H1 (cell line): ENCODE results near the gene STK32C. TPM values are rescaled to one million over a fixed set of nuclear protein-coding genes. Genes with fewer than 3 reads are reported as not detected.

ENCODE experiments used
- CTCF ChIA-PET: fragments of 300-600 bp; sonication (Branson Sonifier 250); formaldehyde crosslinking; loops from one replicate; lab custom pipeline; 2021; ENCODE audit not compliant: partially characterized antibody; lab: Charles Lee
- POLR2A ChIA-PET: fragments of 300-600 bp; sonication (Branson Sonifier 250); formaldehyde crosslinking; loops from one replicate; lab custom pipeline; 2021; ENCODE audit warnings: inconsistent platforms; ENCODE audit not compliant: partially characterized antibody; lab: Charles Lee
- DNase-seq, 2 experiments: peaks; one replicate each; pipeline versions ENCODE4 v3.0.0 to v3.0.0-alpha.2; 2010 to 2022; ENCODE audit warnings: low spot score in 2 of 2, low read depth in 1 of 2, mixed read lengths in 1 of 2
- FAIRE-seq: peaks from 2 replicates; lab custom pipeline; 2011; peaks lifted over from hg19 to GRCh38; lab: Jason Lieb, UNC
- H2AFZ ChIP-seq: 2 replicates; pipeline ENCODE4 v1.8.1; 2012; ENCODE audit warnings: low read length, inconsistent platforms
- H2AK5ac ChIP-seq: 2 replicates; pipeline ENCODE4 v1.6.1; 2013; ENCODE audit warnings: low read depth, low read length
- H2BK120ac ChIP-seq: replicated peaks from 2 replicates; pipeline ENCODE3; 2013; ENCODE audit warnings: low read depth, low read length, inconsistent platforms
- H2BK12ac ChIP-seq: 2 replicates; pipeline ENCODE4 v1.6.1; 2013; ENCODE audit warnings: low read depth, low read length
- H2BK15ac ChIP-seq: 2 replicates; pipeline ENCODE4 v1.6.1; 2013; ENCODE audit warnings: low read length
- H2BK20ac ChIP-seq: 2 replicates; pipeline ENCODE4 v1.6.1; 2013; ENCODE audit warnings: low read length
- H2BK5ac ChIP-seq: 2 replicates; pipeline ENCODE4 v1.6.1; 2013; ENCODE audit warnings: low read depth, low read length
- H3K14ac ChIP-seq: 2 replicates; pipeline ENCODE4 v1.6.1; 2013; ENCODE audit warnings: inconsistent platforms; ENCODE audit not compliant: insufficient read length
- H3K18ac ChIP-seq: 2 replicates; pipeline ENCODE4 v1.6.1; 2013; ENCODE audit warnings: low read length; ENCODE audit errors: extremely low read depth
- H3K23ac ChIP-seq: 2 replicates; pipeline ENCODE4 v1.6.1; 2013; ENCODE audit warnings: inconsistent platforms; ENCODE audit not compliant: insufficient read length
- H3K23me2 ChIP-seq: 2 replicates; pipeline ENCODE4 v1.6.1; 2013; ENCODE audit warnings: low read depth, low read length
- H3K27ac ChIP-seq: 2 replicates; pipeline ENCODE4 v1.6.1; 2011; ENCODE audit warnings: low read depth, low read length, inconsistent platforms
- H3K27me3 ChIP-seq, 4 experiments: replicated peaks in 1 of 4; 1 replicate in 1 of 4; 2 replicates in 3 of 4; pipeline versions ENCODE4 v1.6.1 to v1.8.1; 2011 to 2013; ENCODE audit warnings: low read length in 3 of 4, mild to moderate bottlenecking in 3 of 4, inconsistent platforms in 2 of 4, mixed read lengths in 2 of 4, moderate library complexity in 1 of 4; ENCODE audit not compliant: control insufficient read depth in 3 of 4, insufficient read depth in 3 of 4; ENCODE audit errors: extremely low read depth in 1 of 4
- H3K36me3 ChIP-seq, 4 experiments: 2 replicates each; pipeline versions ENCODE4 v1.6.1 to v1.8.1; 2011 to 2013; ENCODE audit warnings: mild to moderate bottlenecking in 4 of 4, low read length in 3 of 4, moderate library complexity in 2 of 4, control low read depth in 1 of 4, inconsistent platforms in 1 of 4; ENCODE audit not compliant: insufficient read depth in 4 of 4, control insufficient read depth in 2 of 4
- H3K4ac ChIP-seq: replicated peaks from 2 replicates; pipeline ENCODE3; 2013; ENCODE audit warnings: low read length, low read depth, mixed read lengths, inconsistent platforms; ENCODE audit not compliant: insufficient read length
- H3K4me1 ChIP-seq, 4 experiments: replicated peaks in 1 of 4; 1 replicate in 1 of 4; 2 replicates in 3 of 4; pipeline versions ENCODE4 v1.6.1 to v1.8.1; 2011 to 2013; ENCODE audit warnings: low read length in 3 of 4, inconsistent platforms in 2 of 4, mixed read lengths in 1 of 4; ENCODE audit not compliant: insufficient read depth in 4 of 4, control insufficient read depth in 3 of 4
- H3K4me2 ChIP-seq, 2 experiments: 2 replicates each; pipeline versions ENCODE4 v1.6.1 to v1.8.1; 2011 to 2013; ENCODE audit warnings: low read depth in 2 of 2, low read length in 2 of 2, control low read depth in 1 of 2, inconsistent platforms in 1 of 2, mild to moderate bottlenecking in 1 of 2; ENCODE audit not compliant: insufficient read depth in 1 of 2
- H3K4me3 ChIP-seq, 4 experiments: fragments of 200-600, 300-600 bp in 1 of 4; sonication (generic), shearing (Covaris generic), sonication (Bioruptor Twin) in 1 of 4; 2 replicates each; pipeline versions ENCODE4 v1.5.1 to v1.8.1; 2011 to 2016; ENCODE audit warnings: low read length in 4 of 4, low read depth in 3 of 4, control low read depth in 2 of 4, inconsistent platforms in 2 of 4, mild to moderate bottlenecking in 2 of 4, mixed read lengths in 1 of 4, moderate library complexity in 1 of 4; ENCODE audit not compliant: insufficient read depth in 2 of 4; ENCODE audit errors: extremely low read depth in 1 of 4
- H3K56ac ChIP-seq: replicated peaks from 2 replicates; pipeline ENCODE3; 2013; ENCODE audit warnings: low read depth, mild to moderate bottlenecking, mixed read lengths, low read length, inconsistent platforms; ENCODE audit not compliant: insufficient read length
- H3K79me1 ChIP-seq: 2 replicates; pipeline ENCODE4 v1.6.1; 2013; ENCODE audit warnings: low read depth, low read length, control low read depth
- H3K79me2 ChIP-seq, 2 experiments: 2 replicates each; pipeline versions ENCODE4 v1.6.1 to v1.8.1; 2012 to 2013; ENCODE audit warnings: low read length in 2 of 2, mild to moderate bottlenecking in 2 of 2, inconsistent platforms in 1 of 2; ENCODE audit not compliant: insufficient read depth in 2 of 2, control insufficient read depth in 1 of 2
- H3K9ac ChIP-seq, 4 experiments: replicated peaks in 1 of 4; 1 replicate in 1 of 4; 2 replicates in 3 of 4; pipeline versions ENCODE4 v1.6.1 to v1.8.1; 2011 to 2013; ENCODE audit warnings: low read depth in 3 of 4, low read length in 3 of 4, control low read depth in 2 of 4, mild to moderate bottlenecking in 2 of 4, moderate library complexity in 2 of 4, inconsistent platforms in 1 of 4; ENCODE audit errors: extremely low read depth in 1 of 4
- H3K9me3 ChIP-seq, 2 experiments: 2 replicates each; pipeline versions ENCODE4 v1.6.1 to v1.8.1; 2012 to 2013; ENCODE audit warnings: mild to moderate bottlenecking in 2 of 2, moderate library complexity in 2 of 2, control low read depth in 1 of 2, inconsistent platforms in 1 of 2, low read depth in 1 of 2, low read length in 1 of 2, mixed read lengths in 1 of 2; ENCODE audit not compliant: insufficient read depth in 2 of 2
- H4K20me1 ChIP-seq, 2 experiments: replicated peaks in 1 of 2; 2 replicates each; pipeline versions ENCODE3 to v1.8.1; 2011 to 2013; ENCODE audit warnings: inconsistent platforms in 2 of 2, low read length in 2 of 2, mild to moderate bottlenecking in 1 of 2; ENCODE audit not compliant: insufficient read depth in 2 of 2, control insufficient read depth in 1 of 2
- H4K5ac ChIP-seq: 2 replicates; pipeline ENCODE4 v1.6.1; 2013; ENCODE audit warnings: low read length, low read depth, mixed read lengths, inconsistent platforms; ENCODE audit not compliant: insufficient read length
- H4K8ac ChIP-seq: 2 replicates; pipeline ENCODE4 v1.8.0; 2013; ENCODE audit warnings: mild to moderate bottlenecking, moderate library complexity, low read length, inconsistent platforms; ENCODE audit not compliant: insufficient read depth; ENCODE audit errors: extremely low read depth
- H4K91ac ChIP-seq: replicated peaks from 2 replicates; pipeline ENCODE3; 2013; ENCODE audit warnings: low read length, mixed read lengths, inconsistent platforms; ENCODE audit not compliant: insufficient read length
- CBX5 ChIP-seq: fragments of 300-800, 300-1000 bp; sonication (generic); IDR thresholded peaks from 2 replicates; pipeline ENCODE4 v1.7.1; 2016; ENCODE audit warnings: antibody characterized with exemption, low read length, low read depth
- CEBPB ChIP-seq: IDR thresholded peaks from 2 replicates; pipeline ENCODE4 v1.6.1; 2012; ENCODE audit warnings: low read depth, low read length
- EP300 ChIP-seq, 2 experiments: IDR thresholded peaks; 1 replicate in 1 of 2; 2 replicates in 1 of 2; pipeline ENCODE4 v1.6.1; 2011 to 2012; ENCODE audit warnings: low read depth in 2 of 2, low read length in 2 of 2, mild to moderate bottlenecking in 2 of 2, borderline replicate concordance in 1 of 2, inconsistent platforms in 1 of 2, moderate library complexity in 1 of 2
- GTF2F1 ChIP-seq: IDR thresholded peaks from 2 replicates; pipeline ENCODE4 v1.6.1; 2012; ENCODE audit warnings: low read depth, low read length, improper control_type of control experiment, borderline replicate concordance
- HDAC2 ChIP-seq, 2 experiments: fragments of 300-600 bp in 1 of 2; sonication (generic) in 1 of 2; IDR thresholded peaks; 2 replicates each; pipeline ENCODE4 v1.6.1; 2011 to 2012; ENCODE audit warnings: low read depth in 2 of 2, low read length in 2 of 2, mild to moderate bottlenecking in 2 of 2, moderate library complexity in 2 of 2, borderline replicate concordance in 1 of 2, inconsistent platforms in 1 of 2
- POLR2A ChIP-seq, 2 experiments: IDR thresholded peaks; 1 replicate in 1 of 2; 2 replicates in 1 of 2; pipeline ENCODE4 v1.6.1; 2011; ENCODE audit warnings: low read depth in 2 of 2, low read length in 2 of 2, mild to moderate bottlenecking in 2 of 2; ENCODE audit errors: control extremely low read depth in 1 of 2
- POU5F1 ChIP-seq: IDR thresholded peaks from 2 replicates; pipeline ENCODE4 v1.6.1; 2011; ENCODE audit warnings: low read depth, mild to moderate bottlenecking, low read length, moderate library complexity
- RXRA ChIP-seq: IDR thresholded peaks from 2 replicates; pipeline ENCODE4 v1.6.1; 2011; ENCODE audit warnings: low read depth, mild to moderate bottlenecking, low read length, moderate library complexity; ENCODE audit not compliant: insufficient read depth
- SIN3A ChIP-seq, 2 experiments: IDR thresholded peaks in 1 of 2; conservative IDR thresholded peaks in 1 of 2; 2 replicates each; pipeline ENCODE4 v1.6.1; 2011 to 2012; ENCODE audit warnings: low read length in 2 of 2, improper control_type of control experiment in 1 of 2, low read depth in 1 of 2, mild to moderate bottlenecking in 1 of 2
- WGBS, 2 experiments: shearing (Covaris generic) in 1 of 2; methylation state at CpG; one replicate each; pipeline versions ENCODE4 v1.1.6 to v1.1.7; 2013 to 2015; ENCODE audit warnings: low lambda C conversion rate in 2 of 2, mixed read lengths in 2 of 2, inconsistent platforms in 1 of 2, low coverage in 1 of 2, missing lambda C conversion rate in 1 of 2; ENCODE audit not compliant: insufficient replicate concordance in 2 of 2, insufficient coverage in 1 of 2, insufficient read length in 1 of 2; ENCODE audit errors: extremely low coverage in 1 of 2, missing lambda C conversion rate in 1 of 2; 5-methylcytosine and 5-hydroxymethylcytosine counted together
- polyA plus RNA-seq, 7 experiments: library from polyadenylated mRNA; depleted of rRNA in 3 of 7; stranded (reverse) in 5 of 7; unstranded in 2 of 7; fragments of >200 nt in 5 of 7; fragments of 200-250 nt in 2 of 7; gene quantifications; 1 replicate in 5 of 7; 2 replicates in 1 of 7; 4 replicates in 1 of 7; pipeline versions ENCODE4 v1.2.1 to v1.2.3, GENCODE V29; 2011 to 2013; ENCODE audit warnings: missing spikeins in 2 of 7, mixed read lengths in 2 of 7
- total RNA-seq: library from RNA; stranded (reverse); fragmentation: NEBNext Ultra II Directional; extraction: Animal tissue kit (Norgen Biotek cat#: 25700); gene quantifications from 2 replicates; pipeline ENCODE4 v1.2.1, GENCODE V29; 2021

The STK32C gene
- total and polyA plus RNA-seq, 2 of the 8 experiments (the other 6 are each of a cell fraction or from before 2014, with no cell fraction given) = 10.6 to 15.6 TPM

DNA sequence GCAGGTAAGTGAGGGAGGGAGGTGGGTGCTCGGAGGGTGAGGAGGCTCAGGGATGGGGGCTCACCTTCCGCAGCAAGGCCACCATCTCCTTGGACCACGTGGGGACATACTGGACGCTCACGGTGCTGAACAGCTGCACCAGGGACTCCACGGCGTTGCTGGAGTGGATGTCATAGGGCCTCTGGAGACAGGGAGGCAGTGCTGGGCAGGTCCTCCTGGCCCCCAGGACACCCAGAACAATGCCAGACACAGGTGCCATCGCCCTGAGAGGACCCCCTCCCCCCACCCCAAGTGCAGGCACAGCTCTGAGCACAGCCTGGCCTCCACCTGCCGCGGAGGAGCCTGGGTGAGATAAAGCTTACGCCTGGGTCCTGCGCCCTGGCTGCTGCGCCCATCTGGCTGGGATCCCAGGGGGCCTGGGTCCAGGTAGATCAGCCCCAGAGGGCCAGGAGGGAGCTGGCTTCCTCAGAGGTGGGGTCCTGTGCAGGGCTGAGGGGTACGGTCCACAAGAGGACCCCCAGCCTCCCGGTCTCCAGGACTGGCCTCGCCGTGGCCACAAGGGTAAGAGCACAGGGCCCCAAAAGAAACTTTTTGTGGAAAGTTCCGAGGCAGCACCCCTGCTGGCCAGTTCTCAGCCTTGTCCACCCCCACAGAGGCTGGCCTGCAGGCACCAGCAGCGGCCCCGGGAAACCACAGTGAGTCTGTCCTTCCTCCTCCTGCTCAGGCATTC is 83.2 kb downstream of the STK32C start:
- POLR2A ChIA-PET = no interaction called here
- no peak overlapping the region for H2BK120ac ChIP-seq
- DNase-seq = no peak
- no peak for FAIRE-seq
- H3K14ac ChIP-seq = no peak overlapping the region
- 88% methylated on average over 20 of the region's 20 CpGs; no CpG with 5 or more reads in 1 of the 2 experiments for WGBS, 2 experiments
- H3K23me2 ChIP-seq = no peaks in the 10 kb centered on the region
- H2BK12ac ChIP-seq = no peak overlapping the region
- no peak overlapping the region for H2BK5ac ChIP-seq
- no peak overlapping the region for H4K91ac ChIP-seq
- no peak overlapping the region for H3K4me3 ChIP-seq
- H3K4ac ChIP-seq = no peak overlapping the region
- H3K9ac ChIP-seq = no peak overlapping the region
- no peaks in the 10 kb centered on the region for H3K27me3 ChIP-seq
- H3K79me1 ChIP-seq = no peaks in the 10 kb centered on the region
- no peak overlapping the region for H3K27ac ChIP-seq
- no peak overlapping the region for H4K5ac ChIP-seq
- no peak overlapping the region for H2BK15ac ChIP-seq
- no peak overlapping the region for H2BK20ac ChIP-seq
- no peak overlapping the region for H3K4me2 ChIP-seq
- peaks cover 0 to 2% of the 10 kb centered on the region in 2 experiments for H4K20me1 ChIP-seq
- TF ChIP-seq GTF2F1 = no peak
- no peak for TF ChIP-seq EP300 (IDR thresholded peaks at IDR 0.05; ENCODE audit: borderline replicate concordance in 1 of 2, low read depth in 2 of 2, low read length in 2 of 2)
- TF ChIP-seq SIN3A (conservative IDR thresholded peaks at IDR 0.05 in 1 of 2, IDR thresholded peaks at IDR 0.05 in 1 of 2; ENCODE audit: low read depth in 1 of 2, low read length in 2 of 2) = no peak
- TF ChIP-seq HDAC2 (IDR thresholded peaks at IDR 0.05; ENCODE audit: borderline replicate concordance in 1 of 2, low read depth in 2 of 2, low read length in 2 of 2) = no peak
- no peak for TF ChIP-seq CEBPB
- no peak for TF ChIP-seq POU5F1
- no peak for TF ChIP-seq RXRA
- TF ChIP-seq POLR2A (IDR thresholded peaks at IDR 0.05; ENCODE audit: control extremely low read depth in 1 of 2, low read depth in 2 of 2, low read length in 2 of 2) = no peak
- no peak for TF ChIP-seq CBX5
- TF ChIP-seq, all 59 proteins: peak for 0
- Histone ChIP-seq H3K79me2 (no peaks in the 10 kb centered on the region), H3K9me3 (no peaks in the 10 kb centered on the region), H3K56ac (no peak overlapping the region), H2AFZ (no peak overlapping the region), H2AK5ac (no peak overlapping the region), H3K18ac (no peak overlapping the region), H3K36me3 (no peaks in the 10 kb centered on the region), H3K4me1 (no peaks in the 10 kb centered on the region; a peak in 3 of 7 replicates), H4K8ac (no peak overlapping the region), H3K23ac (no peak overlapping the region)
- CTCF ChIA-PET = interaction anchor here (0.6 to 3.8 kb wide), 18 partner anchors 9 to 420 kb away, joined by 3 to 21 read pairs (median 4); no protein-coding TSS in a partner anchor
